Activated naive CD8-positive, alpha-beta T cell treated with anti-CD3 and anti-CD28 coated beads, Interleukin-2, amount 50 U/mL, for 16 hours (primary cell): Measurements from ENCODE around the gene SP140.
"Not testable (repeated sequence)": the region's sequence is repeated elsewhere in the genome, so short reads cannot be mapped to it uniquely, and the experiment has no call there.

Experiments
- DNase-seq: peaks from one replicate; pipeline ENCODE4 v3.0.0-alpha.2; 2020; ENCODE audit warnings: low read depth, low spot score

Gene SP140

DNA sequence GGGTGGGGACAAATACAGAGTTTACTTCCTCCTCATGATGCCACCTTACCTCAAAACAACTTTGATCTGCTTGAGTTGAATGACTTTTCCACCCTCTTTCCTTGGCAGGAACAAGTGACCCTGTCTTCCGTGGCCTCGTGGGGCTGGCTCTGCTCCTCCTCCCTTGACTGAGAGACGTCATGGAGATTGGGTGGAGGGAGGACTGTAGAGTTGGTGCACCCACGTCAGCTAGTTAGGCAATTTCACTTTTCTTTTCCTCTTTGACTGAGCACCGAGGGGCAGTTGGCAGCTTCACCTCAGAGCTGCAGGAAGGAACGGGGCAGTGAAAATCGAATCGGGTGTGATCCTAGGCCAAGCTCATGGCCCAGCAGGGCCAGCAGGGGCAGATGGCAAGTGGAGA, at the start of gene SP140:
TSS of gene SP140 (plus strand) at position 251 of the 400 bp plus-strand sequence. CDS start at position 360, 109 bp downstream.
- peak; percentile 35 for DNase-seq

DNA sequence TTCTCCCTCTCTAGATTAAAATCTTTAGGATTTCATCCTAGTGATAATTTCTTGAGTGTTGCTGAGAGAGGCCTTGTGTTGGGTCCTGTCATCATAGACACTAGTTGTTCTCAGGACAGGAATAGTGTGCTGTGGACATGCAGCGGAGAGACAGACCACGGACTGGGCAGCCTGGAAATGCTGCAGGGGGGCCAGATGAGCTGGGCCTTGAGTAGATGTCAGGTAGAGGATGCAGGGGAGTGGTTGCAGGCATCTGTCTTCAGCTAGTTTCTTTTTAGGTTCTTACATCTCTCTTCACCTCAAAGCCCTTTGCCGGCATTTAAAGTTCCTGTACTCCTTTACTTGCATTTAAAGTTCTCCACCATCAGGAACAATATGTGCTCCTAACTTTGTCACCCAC, 48.5 kb upstream of the SP140 start:
- DNase-seq: no peak

DNA sequence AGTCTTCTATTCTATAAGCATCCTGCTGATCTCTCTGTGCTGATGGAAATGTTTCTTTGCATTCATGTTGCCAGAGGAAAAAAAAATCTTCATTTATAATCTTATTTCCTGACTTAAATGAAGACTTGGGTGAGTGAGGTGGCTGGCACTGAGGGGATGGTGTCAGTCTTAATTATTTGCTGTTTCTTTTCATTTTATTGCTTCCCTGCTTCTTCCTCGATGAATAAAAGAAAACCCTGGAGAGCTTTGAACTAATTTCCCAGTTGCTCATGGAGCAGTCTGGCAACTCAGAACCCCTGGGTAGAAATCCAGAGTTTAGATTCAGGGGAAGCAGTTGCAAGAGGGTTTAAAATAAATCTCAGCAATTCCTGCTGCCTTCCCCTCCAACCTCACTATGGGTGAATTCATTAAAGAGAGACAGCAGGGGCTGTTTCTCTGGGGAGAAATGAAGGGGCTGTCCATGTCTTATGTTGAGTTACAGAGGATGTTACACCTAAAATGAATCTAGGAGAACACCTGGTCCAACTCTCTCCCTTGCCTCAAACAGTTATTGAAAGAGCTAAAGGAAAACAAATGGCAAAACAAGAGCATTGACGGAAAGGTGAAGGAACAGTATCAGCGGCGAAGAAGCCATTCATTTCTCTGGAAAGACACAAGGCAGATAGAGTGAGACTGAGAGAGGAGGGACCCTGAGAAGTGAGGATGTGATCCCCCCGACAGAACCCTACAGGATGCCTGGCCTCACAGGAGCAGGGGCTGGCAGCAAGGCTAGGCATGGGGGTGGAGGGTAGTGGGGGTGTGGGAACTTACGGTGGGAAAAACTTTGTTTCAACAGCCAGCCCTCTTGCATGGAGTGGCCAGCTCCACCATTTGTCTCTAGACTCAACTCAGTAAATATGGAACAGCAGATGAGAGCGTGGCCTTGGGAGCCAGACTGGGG, 46.7 kb upstream of the SP140 start:
- no peak for DNase-seq

DNA sequence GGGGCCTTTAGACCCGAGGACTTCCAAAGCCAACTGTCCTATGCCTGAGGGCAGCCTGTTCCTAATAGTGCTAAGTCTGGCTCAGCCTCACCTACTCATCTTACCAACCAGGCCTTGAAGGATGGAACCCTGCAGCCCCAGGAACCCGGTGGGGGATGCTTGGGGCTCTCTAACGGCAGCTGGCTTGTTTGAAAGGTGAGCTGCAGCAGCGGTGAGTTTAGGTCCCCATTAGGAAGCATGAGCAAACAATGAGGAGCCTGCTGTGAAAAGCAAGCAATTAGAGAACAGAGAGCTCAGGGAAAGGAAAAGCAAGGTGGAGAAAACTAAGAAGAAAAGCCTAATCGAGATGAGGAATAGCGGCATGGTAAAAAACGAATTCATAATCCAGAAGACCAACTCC, 45.6 kb upstream of the SP140 start:
- DNase-seq: no peak

DNA sequence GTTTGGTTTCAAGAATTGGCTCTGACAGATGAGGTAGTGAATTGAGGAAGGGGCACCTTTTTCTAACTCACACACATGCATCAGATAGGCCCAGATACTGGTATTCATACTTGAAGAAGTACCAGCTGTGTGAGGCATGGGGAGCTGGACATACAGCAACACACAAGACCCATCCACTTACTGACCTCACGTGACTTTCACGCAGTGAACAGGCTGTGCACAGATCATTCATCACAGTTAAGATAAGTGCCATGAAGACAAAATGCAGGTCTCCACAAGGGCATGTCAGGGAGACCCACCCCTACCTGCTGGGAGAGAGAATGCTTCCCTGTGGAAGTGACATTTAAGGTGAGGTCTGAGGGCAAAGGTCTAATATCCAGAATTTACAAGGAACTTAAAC, 44.3 kb upstream of the SP140 start:
- DNase-seq: no peak

DNA sequence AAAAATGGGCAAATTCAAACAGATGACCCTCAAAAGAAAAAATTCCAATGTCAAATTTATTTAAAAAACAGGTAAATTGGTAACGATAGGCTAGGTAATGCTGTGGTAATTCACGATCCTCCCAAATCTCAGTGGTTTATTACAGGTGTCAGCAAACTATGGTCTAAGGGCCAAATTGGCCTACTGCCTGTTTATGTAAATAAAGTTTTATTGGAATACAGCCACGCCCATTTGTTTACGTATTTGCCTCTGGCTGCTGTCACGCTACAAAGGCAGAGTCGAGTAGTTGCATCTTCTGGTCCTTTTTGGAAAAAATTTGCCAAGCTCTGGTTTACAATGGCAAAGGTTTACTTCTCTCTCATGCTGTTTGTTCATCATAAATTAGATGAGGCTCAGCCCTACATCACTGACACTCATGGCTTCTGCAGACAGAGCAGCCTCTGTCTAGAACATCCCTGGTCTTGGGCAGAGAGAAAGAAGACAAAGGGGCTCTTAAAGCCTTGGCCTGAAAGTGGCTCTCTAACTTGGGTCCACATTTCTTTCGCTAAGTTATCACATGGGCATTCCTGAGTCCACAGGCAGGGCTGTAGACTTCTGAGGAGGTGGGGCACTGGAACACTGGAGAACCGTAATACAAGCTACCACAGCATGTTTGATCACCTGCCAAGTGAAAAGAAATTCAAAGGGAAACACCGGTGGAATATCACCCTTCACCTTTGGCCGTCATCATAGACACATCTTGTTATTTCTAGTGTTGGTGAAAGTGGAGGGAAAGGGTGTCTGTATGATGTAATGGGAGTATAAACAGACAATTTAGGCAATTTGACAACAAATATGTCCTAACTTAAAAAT, 40.6 kb upstream of the SP140 start:
- no peak for DNase-seq

DNA sequence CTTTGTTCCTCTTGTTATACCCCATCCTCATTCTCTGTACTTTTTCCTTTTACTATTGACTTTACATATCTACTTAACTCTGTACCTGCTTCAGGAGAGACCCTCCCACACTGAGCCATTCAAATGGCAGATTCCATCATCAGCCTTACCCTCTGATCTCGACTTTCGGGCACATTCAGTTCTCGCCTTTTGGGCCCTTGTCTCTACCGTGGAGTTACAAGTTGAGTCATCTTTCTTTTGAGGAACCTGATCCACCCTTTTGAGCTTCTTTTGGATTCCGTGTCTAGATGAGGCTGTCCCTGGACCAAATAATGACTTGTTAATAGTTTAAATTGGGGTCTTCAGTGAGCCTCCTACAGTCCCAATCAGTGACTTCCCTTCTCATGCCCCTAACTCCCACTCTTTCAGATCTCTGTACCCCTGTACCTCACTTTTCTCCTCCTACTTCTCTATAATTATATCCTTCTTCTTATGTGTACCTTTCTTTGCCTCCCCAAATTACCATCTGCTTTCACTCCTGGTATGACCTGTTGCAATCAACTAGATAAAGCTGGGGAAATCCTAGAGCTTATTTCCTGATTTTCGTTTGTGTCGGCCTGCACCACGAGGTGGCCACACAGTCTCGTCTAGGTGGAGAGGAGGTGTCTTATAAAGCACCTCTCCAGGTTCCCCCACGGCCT, 23.0 kb upstream of the SP140 start:
- no peak for DNase-seq

DNA sequence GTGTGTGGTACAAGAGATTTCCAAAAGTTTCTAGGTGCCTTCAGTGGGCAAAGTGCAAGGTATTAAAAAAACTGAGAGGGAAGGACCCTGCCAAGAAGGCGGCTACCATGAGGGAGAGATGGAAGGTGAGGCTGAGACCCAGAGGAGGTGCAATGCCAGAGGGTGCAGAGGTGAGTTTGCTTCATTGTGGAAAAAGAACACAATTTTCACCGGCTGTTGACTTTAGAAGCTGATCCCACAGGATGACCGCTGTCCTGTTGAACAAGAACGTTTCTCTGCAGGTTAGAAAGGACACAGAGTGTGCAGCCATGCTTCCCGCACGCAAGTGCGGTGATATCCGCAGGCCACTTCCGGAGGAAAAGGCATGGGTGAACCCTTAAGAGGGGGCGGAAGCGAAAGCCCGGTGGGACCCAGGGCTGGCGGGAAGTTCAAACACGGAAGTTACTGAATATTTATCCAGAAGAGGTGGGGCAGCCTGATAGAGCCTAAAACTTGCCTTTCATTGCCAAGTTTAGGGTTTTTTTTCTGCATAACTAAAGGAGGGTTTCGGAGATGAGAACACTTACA, 22.3 kb upstream of the SP140 start:
- no peak for DNase-seq

DNA sequence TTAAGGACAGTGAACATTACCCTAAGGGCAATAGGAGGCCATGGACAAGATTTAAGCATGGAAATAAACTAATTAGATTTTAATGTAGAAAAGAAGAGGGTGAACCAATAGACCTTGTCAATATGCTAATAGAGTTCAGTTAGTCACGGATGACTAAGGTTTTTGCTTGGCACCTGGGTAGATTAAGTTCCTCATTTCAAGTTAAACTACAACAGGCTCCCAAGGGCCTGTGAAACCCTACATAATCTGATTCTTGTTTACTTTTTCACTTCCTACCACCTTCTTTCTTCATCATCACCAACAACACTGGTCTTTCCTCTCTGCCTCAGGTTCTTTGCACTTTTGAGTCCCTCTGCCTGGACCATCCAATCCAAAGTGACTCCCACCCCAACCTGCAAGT, 20.5 kb upstream of the SP140 start:
- no peak for DNase-seq

DNA sequence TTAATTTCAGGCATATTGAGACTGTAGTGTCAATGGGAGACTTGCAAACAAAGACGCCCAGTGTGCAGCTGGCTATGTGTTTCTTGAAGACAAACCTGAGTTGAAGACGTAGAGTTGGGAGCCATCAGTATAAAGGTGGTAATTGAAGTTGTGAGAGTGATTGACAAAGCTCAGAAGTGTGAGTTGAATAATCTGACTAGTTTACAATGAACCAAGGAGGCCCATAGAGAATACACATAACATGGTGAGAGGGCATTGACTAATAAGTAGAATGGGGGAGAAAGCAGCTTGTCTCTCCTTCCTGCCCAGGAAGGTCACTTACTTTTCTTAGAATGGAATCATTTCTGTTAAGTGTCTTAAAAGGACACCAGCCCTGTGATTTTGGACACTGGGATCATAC, 19.8 kb upstream of the SP140 start:
- DNase-seq: no peak

DNA sequence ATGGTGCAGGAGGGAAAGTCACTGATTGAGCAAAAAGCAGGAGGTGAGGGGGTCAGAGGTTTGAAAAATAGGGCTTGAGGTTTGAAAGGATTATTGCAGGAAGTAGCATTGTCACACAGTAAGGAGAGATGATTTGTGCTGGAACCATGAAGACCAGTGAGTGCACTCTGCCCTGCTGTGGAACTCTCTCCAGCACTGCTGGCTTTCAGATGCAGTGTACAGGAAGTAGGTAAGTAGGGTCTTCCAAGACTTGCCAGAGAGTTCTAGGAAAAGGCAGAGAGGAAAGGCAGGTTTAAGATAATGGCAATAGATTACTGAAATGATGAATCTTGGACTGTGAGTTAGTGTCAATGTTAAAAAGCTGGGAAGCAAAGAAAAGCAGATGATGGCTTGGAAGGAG, 17.0 kb upstream of the SP140 start:
- no peak for DNase-seq

DNA sequence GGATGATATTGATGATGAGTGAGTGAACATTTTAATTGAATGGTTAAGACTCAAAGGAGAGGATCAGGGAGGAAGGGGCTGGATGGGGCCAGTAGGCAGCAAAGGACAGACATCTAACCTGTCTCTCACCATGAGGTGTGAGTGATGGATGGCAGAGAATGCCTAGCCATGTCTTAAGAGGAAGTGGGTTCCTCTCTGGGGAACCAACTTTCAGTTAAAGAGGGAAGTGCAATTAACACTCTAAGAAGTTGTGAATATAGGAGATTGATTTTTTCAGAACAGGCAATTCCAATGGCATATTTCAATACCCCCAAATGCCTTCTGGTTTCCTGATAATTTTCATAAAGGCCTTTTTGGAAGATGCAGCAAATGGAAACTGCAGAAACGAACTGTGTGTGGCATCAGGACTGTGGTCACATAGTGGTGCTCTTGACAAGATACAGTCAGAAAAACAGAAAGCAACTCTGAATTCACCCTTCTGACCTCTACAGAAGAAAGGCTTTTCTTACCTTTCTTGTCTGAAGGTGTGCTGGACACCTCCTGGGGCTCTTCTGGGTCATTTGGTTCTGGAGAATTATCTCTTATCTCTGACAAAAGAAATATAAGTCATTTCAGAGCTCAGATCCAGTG, 16.0 kb upstream of the SP140 start:
- no peak for DNase-seq

DNA sequence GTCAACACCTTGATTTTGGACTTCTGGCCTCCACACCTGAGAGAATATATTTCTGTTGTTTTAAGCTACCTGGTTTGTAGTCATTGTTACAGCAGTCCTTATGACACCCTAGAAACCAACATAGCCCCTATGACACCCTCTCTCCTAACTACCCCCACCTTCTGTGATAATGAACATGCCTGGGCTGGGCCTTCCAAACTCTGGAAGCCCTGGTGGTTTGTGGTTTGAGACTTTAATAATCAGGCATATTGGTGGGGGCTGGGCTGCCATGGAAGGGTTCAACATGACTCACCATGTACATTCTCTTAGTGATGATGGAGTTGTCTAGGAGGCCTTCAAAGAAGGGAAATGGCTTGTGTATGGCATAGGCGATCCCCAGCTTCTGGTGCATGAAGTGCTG, 9.0 kb upstream of the SP140 start:
- no peak for DNase-seq

DNA sequence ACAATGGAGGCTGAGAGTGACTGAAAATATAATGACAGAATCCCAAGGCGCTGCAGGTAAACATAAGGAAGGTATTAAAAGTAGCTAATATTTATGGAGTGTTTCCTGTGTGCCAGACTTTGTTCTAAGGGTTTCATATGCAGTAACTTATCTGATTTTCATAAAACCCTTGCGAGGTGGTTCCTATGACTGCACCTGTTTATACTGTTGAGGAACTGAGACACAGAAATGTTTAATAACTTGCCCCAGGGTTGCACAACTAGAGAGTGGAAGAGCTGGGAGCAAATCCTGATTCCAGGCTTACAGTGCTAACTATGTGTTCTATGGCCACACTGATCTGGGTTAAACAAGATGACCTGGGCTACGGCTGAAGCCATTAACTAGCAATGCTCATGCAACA, 8.1 kb upstream of the SP140 start:
- DNase-seq: no peak

DNA sequence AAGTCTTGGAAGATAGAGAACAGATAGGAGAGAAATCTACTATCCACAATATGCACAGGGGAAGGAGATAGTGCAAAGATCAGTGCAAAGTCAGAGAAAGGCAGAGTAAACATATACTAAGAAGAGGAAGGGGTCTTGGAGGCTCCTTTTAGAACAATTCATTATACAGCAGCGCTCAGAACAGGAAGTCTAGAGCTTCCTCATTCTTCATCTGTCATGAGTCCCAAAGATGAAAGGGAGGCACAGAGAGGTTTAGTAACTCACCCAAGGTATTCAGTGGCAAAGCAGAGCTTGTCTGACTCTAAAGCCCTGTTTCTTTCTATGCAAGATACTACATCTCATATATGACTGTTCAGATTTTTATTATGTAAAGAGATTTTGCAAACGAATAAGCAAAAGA, 7.1 kb upstream of the SP140 start:
- no peak for DNase-seq

DNA sequence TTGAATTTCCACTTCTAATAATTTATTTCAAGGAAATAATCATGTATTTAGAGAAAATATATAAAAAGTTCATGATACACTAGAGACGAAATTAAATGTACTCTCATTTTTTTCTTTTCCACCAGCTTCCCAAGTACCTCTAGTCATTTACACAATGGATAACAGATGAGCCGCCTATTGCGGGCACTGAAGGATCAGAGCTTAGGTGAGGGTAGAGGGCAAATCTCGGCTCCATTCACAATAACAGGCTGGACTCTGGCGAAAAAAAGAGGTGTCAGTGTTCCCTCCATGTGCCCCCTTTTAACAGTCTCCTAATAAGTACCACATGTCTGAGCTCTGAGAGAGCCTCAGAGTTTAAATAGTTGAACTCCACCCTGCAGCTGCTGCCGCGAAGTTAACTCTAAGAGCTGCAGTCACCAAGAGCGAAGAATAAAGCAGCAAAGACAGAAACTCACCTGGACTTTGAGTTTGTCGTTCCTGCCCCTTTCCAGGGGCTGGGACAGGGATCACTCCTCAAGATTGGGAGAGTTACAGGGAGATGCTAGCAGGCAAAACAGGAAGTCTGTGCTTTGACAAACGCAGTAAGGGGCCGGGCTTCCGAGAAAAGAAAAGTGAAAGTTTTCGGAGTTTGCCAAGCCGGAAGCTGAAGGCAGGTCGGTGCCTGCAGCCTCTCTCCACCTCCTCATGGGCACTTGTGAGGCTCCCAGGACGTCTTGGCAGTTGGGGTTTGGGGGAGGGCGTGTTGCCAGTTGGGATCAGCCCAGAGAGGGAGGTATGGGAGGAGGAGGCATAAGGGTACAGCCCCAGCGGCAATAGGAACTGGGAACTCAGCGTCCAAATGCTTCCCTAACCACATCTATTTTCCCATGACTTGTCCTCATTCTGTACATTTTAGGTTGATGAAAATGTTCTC, 5.9 kb upstream of the SP140 start, which contains the start of gene SP110:
TSS of gene SP110 (minus strand) at position 566 of the 913 bp plus-strand sequence. CDS start 3,057 bp downstream, outside the sequence.
- peak; percentile 54 for DNase-seq

DNA sequence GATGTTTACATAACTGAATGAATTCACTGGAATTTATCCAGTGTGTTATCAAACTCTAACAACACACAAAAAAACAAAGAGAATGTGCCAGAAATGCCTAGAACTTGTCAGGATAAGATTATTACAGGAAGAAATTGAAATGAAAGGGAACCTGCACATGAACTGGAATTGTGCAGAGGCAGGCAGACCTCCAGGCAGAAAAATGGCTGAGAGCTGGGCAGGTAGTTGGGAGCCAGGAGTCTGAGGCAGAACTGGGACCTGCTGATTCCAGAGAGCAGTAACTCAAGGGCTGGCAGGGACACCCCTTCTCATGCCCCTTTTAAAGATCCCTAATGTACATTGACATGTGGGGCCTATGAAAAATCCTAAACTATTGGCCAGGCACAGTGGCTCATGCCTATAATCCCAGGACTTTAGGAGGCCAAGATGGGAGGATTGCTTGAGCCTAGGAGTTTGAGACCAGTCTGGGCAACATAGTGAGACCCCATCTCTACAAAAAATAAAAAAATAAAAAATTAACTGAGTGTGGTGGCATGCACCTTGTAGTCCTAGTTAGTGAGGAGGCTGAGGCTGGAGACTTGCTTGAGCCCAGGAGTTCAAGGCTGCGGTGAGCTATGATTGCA, 5.1 kb upstream of the SP140 start:
- DNase-seq: no peak

DNA sequence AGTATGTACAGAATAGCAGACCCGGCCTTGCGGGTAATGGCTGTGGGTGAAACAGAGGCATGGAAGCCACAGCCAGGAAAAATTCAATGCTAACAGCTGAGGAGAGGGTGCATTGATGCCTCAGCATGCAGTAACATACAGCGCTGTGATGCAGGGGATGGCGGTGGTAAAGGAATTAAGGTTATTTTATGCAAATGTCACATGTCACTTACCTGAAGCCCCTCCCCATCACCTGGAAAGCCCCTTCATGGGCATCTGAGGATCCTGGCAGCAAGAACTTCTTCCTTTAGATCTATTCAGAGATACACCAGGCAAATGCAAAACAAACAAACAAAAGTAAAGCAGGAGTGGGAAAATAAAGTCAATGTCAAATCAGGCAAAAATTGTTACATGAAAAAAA, 4.0 kb upstream of the SP140 start:
- DNase-seq: no peak

DNA sequence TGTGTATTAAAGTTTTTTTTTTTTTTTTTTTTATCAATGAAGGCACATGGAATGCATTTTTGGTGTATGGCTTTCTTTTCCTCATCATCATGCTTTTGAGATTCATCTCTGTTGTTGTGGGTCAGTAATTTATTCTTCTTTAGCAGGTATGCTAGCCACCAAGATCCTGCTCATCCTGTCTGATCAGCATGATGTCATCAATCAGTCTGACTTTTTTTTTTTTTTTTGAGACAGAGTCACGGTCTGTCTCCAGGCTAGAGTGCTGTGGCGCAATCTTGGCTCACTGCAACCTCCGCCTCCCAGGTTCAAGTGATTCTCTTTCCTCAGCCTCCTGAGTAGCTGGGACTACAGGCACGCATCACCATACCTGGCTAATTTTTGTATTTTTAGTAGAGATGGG, 2.7 kb upstream of the SP140 start:
- DNase-seq: not testable (repeated sequence)

DNA sequence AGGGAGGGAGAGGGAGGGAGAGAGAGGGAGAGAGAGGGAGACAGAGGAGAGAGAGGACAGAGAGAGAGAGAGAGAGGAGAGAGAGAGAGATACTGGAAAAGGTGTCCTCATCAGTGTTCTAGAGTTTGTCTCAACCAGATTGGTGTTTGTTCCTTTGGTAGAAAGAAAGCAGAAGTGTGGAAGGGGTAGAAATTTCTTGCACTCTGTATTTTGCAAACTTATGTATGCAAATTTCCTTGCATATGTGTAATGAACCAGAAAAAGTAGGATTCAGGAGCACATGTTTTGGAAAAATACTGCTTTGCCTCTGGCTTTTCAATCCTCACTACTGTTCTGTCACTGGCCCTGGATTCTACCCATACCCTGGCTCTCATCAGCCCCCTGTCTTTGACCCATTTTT, 1.1 kb upstream of the SP140 start:
- DNase-seq: no peak
